Panc1 (cell line): ENCODE results near the gene CRY2.

Source experiments
- CTCF ChIP-seq: fragments of 450-650 bp; IDR thresholded peaks from 2 replicates; pipeline ENCODE4 v1.5.1; 2017; ENCODE audit warnings: mild to moderate bottlenecking
- POLR2AphosphoS5 ChIP-seq: IDR thresholded peaks from 2 replicates; pipeline ENCODE4 v1.6.1; 2012; ENCODE audit warnings: mild to moderate bottlenecking, low read depth, low read length, moderate library complexity
- REST ChIP-seq, 2 experiments: IDR thresholded peaks; 2 replicates each; pipeline ENCODE4 v1.6.1; 2011 to 2012; ENCODE audit warnings: low read depth in 2 of 2, control low read depth in 1 of 2, low read length in 1 of 2, mild to moderate bottlenecking in 1 of 2, moderate library complexity in 1 of 2; ENCODE audit not compliant: insufficient read depth in 1 of 2
- SIN3A ChIP-seq: IDR thresholded peaks from 2 replicates; pipeline ENCODE4 v1.6.1; 2012; ENCODE audit warnings: low read depth, mild to moderate bottlenecking, low read length, moderate library complexity, borderline replicate concordance; ENCODE audit not compliant: insufficient read depth
- TCF7L2 ChIP-seq: IDR thresholded peaks from 2 replicates; pipeline ENCODE4 v1.6.1; 2011; ENCODE audit warnings: mild to moderate bottlenecking, low read depth, low read length, inconsistent platforms

- TF ChIP-seq REST (IDR thresholded peaks at IDR 0.05; ENCODE audit: insufficient read depth in 1 of 2, low read depth in 2 of 2, low read length in 1 of 2) (no peak), CTCF (no peak), SIN3A (no peak), POLR2AphosphoS5 (no peak), TCF7L2 (no peak)
Observed at GRCh38 chr11:45810431-45811108, 36.7 kb upstream of the CRY2 start.
